SK-N-SH (cell line): Measurements from ENCODE around the gene MAPK9. TPM values are rescaled to one million over a fixed set of nuclear protein-coding genes. Genes with fewer than 3 reads are reported as not detected.

ENCODE experiments used
- CTCF ChIA-PET: fragments of 300-600, 350-600 bp; formaldehyde crosslinking; extraction: SDS; loops from one replicate; lab custom pipeline; 2021; lab: Yijun Ruan, JAX
- POLR2A ChIA-PET: fragments of 350-600 bp; sonication (Branson Sonifier 250); formaldehyde crosslinking; extraction: SDS; loops from one replicate; lab custom pipeline; 2020; ENCODE audit warnings: antibody characterized with exemption, inconsistent platforms; lab: Yijun Ruan, JAX
- DNase-seq: peaks from one replicate; pipeline ENCODE4 v3.0.0; 2012
- H2AFZ ChIP-seq: fragments of 200-600 bp; sonication (generic); 2 replicates; pipeline ENCODE4 v1.8.1; 2016; ENCODE audit warnings: antibody characterized with exemption, mild to moderate bottlenecking, low read depth
- H3F3A ChIP-seq: fragments of 200-600 bp; sonication (generic); replicated peaks from 2 replicates; pipeline ENCODE3; 2016; ENCODE audit warnings: antibody characterized with exemption, mild to moderate bottlenecking; ENCODE audit not compliant: insufficient read depth
- H3K27ac ChIP-seq, 2 experiments: fragments of 200-500 bp in 1 of 2; fragments of 200-600 bp in 1 of 2; sonication (Bioruptor generic) in 1 of 2; sonication (generic), shearing (Covaris generic) in 1 of 2; 2 replicates each; pipeline versions ENCODE4 v1.5.1 to v1.6.1; 2014 to 2016; ENCODE audit warnings: low read depth in 2 of 2, inconsistent platforms in 1 of 2, low read length in 1 of 2, mild to moderate bottlenecking in 1 of 2, mixed read lengths in 1 of 2
- H3K27me3 ChIP-seq: fragments of 200-600 bp; sonication (generic), shearing (Covaris generic); 2 replicates; pipeline ENCODE4 v1.6.1; 2016; ENCODE audit warnings: mixed run types; ENCODE audit not compliant: insufficient read depth
- H3K36me3 ChIP-seq, 2 experiments: fragments of 200-500 bp in 1 of 2; fragments of 200-600 bp in 1 of 2; sonication (Bioruptor generic) in 1 of 2; sonication (generic) in 1 of 2; replicated peaks in 1 of 2; 2 replicates each; pipeline versions ENCODE3 to v1.5.1; 2014 to 2016; ENCODE audit warnings: low read length in 1 of 2, mild to moderate bottlenecking in 1 of 2; ENCODE audit not compliant: insufficient read depth in 2 of 2, control insufficient read depth in 1 of 2
- H3K4me1 ChIP-seq, 2 experiments: fragments of 200-500 bp in 1 of 2; fragments of 200-600 bp in 1 of 2; sonication (Bioruptor generic) in 1 of 2; sonication (generic), shearing (Covaris generic) in 1 of 2; 2 replicates each; pipeline versions ENCODE4 v1.5.1 to v1.6.1; 2014 to 2016; ENCODE audit warnings: low read depth in 1 of 2, low read length in 1 of 2, mixed run types in 1 of 2; ENCODE audit not compliant: insufficient read depth in 2 of 2, control insufficient read depth in 1 of 2
- H3K4me2 ChIP-seq: fragments of 200-600 bp; sonication (generic), shearing (Covaris generic); 2 replicates; pipeline ENCODE4 v1.6.1; 2017; ENCODE audit warnings: mixed run types
- H3K4me3 ChIP-seq, 2 experiments: fragments of 200-500 bp in 1 of 2; fragments of 200-600 bp in 1 of 2; sonication (Bioruptor generic) in 1 of 2; sonication (generic), shearing (Covaris generic) in 1 of 2; 2 replicates each; pipeline versions ENCODE4 v1.5.1 to v1.8.1; 2014 to 2016; ENCODE audit warnings: low read depth in 2 of 2, inconsistent platforms in 1 of 2, low read length in 1 of 2, mild to moderate bottlenecking in 1 of 2, mixed read lengths in 1 of 2, moderate library complexity in 1 of 2
- H3K79me2 ChIP-seq: fragments of 200-600 bp; sonication (generic); 2 replicates; pipeline ENCODE4 v1.8.1; 2017; ENCODE audit warnings: mild to moderate bottlenecking; ENCODE audit not compliant: insufficient read depth
- H3K9ac ChIP-seq: fragments of 200-600 bp; sonication (generic); 2 replicates; pipeline ENCODE4 v1.6.1; 2017; ENCODE audit warnings: mixed run types
- H3K9me2 ChIP-seq: fragments of 200-600 bp; sonication (generic); 2 replicates; pipeline ENCODE4 v1.6.1; 2017; ENCODE audit warnings: mixed run types
- H3K9me3 ChIP-seq: fragments of 200-600 bp; sonication (generic); 2 replicates; pipeline ENCODE4 v1.6.1; 2017; ENCODE audit warnings: mixed run types, mild to moderate bottlenecking, moderate library complexity
- H4K20me1 ChIP-seq: fragments of 200-600 bp; sonication (generic); 2 replicates; pipeline ENCODE4 v1.6.1; 2017; ENCODE audit warnings: mild to moderate bottlenecking, mixed run types; ENCODE audit not compliant: insufficient read depth
- CHD2 ChIP-seq: fragments of 150-350 bp; IDR thresholded peaks from 2 replicates; pipeline ENCODE4 v1.6.1; 2018; ENCODE audit warnings: low read length; ENCODE audit not compliant: partially characterized antibody
- EP300 ChIP-seq, 2 experiments: IDR thresholded peaks; 2 replicates each; pipeline versions ENCODE4 v1.4.0 to v1.6.1; 2012; ENCODE audit warnings: borderline replicate concordance in 1 of 2, low read depth in 1 of 2, low read length in 1 of 2
- FOSL2 ChIP-seq: IDR thresholded peaks from 2 replicates; pipeline ENCODE4 v1.4.0; 2012; ENCODE audit warnings: low read depth, mild to moderate bottlenecking, moderate library complexity, borderline replicate concordance
- GATA2 ChIP-seq: sonication (generic); formaldehyde crosslinking; IDR thresholded peaks from 2 replicates; pipeline ENCODE4 v1.5.0; 2020; ENCODE audit warnings: mild to moderate bottlenecking, missing genetic modification reagents
- IRF3 ChIP-seq: fragments of 150-350 bp; IDR thresholded peaks from 2 replicates; pipeline ENCODE4 v1.6.1; 2016; ENCODE audit warnings: mild to moderate bottlenecking, low read depth, low read length
- JUND ChIP-seq: IDR thresholded peaks from 2 replicates; pipeline ENCODE4 v1.4.0; 2012
- MAX ChIP-seq: IDR thresholded peaks from 2 replicates; pipeline ENCODE4 v1.4.0; 2012; ENCODE audit warnings: low read depth
- MEF2A ChIP-seq: IDR thresholded peaks from 2 replicates; pipeline ENCODE4 v1.4.0; 2012; ENCODE audit warnings: low read depth, borderline replicate concordance
- NFIC ChIP-seq: IDR thresholded peaks from 2 replicates; pipeline ENCODE4 v1.4.0; 2012; ENCODE audit warnings: borderline replicate concordance
- PBX3 ChIP-seq: IDR thresholded peaks from 2 replicates; pipeline ENCODE4; 2012
- REST ChIP-seq: IDR thresholded peaks from 2 replicates; pipeline ENCODE4 v1.6.1; 2012; ENCODE audit warnings: mild to moderate bottlenecking, low read depth, low read length, moderate library complexity
- SIN3A ChIP-seq: IDR thresholded peaks from 2 replicates; pipeline ENCODE4 v1.6.1; 2012; ENCODE audit warnings: low read depth, mild to moderate bottlenecking, low read length, moderate library complexity, borderline replicate concordance
- TCF12 ChIP-seq: IDR thresholded peaks from 2 replicates; pipeline ENCODE4 v1.4.0; 2012
- TEAD4 ChIP-seq: IDR thresholded peaks from 2 replicates; pipeline ENCODE4 v1.4.0; 2012; ENCODE audit warnings: mild to moderate bottlenecking, borderline replicate concordance; ENCODE audit not compliant: insufficient read depth
- USF1 ChIP-seq: IDR thresholded peaks from 2 replicates; pipeline ENCODE4 v1.4.0; 2012; ENCODE audit warnings: low read depth, borderline replicate concordance
- USF2 ChIP-seq: fragments of 150-350 bp; IDR thresholded peaks from 2 replicates; pipeline ENCODE4 v1.6.1; 2017; ENCODE audit warnings: antibody characterized with exemption, low read length, low read depth, borderline replicate concordance
- WGBS: methylation state at CpG from one replicate; pipeline ENCODE4 v1.1.6; 2017; ENCODE audit warnings: low lambda C conversion rate; 5-methylcytosine and 5-hydroxymethylcytosine counted together
- polyA plus RNA-seq, 3 experiments: library from polyadenylated mRNA; depleted of rRNA; stranded (reverse); fragments of >200 nt; gene quantifications; 2 replicates each; pipeline ENCODE4 v1.2.3, GENCODE V29; 2012

MAPK9 gene
- polyA plus RNA-seq, 1 of the 3 experiments (the other 2 are of a cell fraction) = 23.9 TPM

GRCh38 chr5:180330810-180331646, 39.1 kb upstream of the MAPK9 start:
- Histone ChIP-seq H3K9me2 (no peaks in the 10 kb centered on the region), H3F3A (peaks cover 23% of the 10 kb centered on the region), H3K9me3 (no peaks in the 10 kb centered on the region), H3K4me2 (peak overlapping the region; percentile 25), H3K4me3 (no peak overlapping the region), H3K4me1 (peaks cover 6 to 12% of the 10 kb centered on the region in 2 experiments; a peak in 2 of 4 replicates), H3K79me2 (no peaks in the 10 kb centered on the region), H3K36me3 (no peaks in the 10 kb centered on the region), H3K27me3 (no peaks in the 10 kb centered on the region), H4K20me1 (no peaks in the 10 kb centered on the region), H3K9ac (peak overlapping the region; percentile 29; the same call in 1 of the 2 replicates), H3K27ac (peak overlapping the region in 1 of 2 experiments; percentile 76; a peak in 2 of 4 replicates), H2AFZ (peak overlapping the region; percentile 60)
- ChIA-PET CTCF (interaction anchor here (1.0 to 11.1 kb wide), 4 partner anchors 16 to 204 kb away, joined by 3 to 171 read pairs (median 45); partner anchors contain the start of gene MAPK9), POLR2A (no interaction called here)
- 25% methylated on average over 16 of the region's 16 CpGs for WGBS
- DNase-seq = no peak
- TF ChIP-seq SIN3A = no peak
- no peak for TF ChIP-seq TEAD4
- TF ChIP-seq IRF3 = no peak
- no peak for TF ChIP-seq GATA2 (CRISPR knock-in tag)
- TF ChIP-seq REST = no peak
- TF ChIP-seq NFIC = peak; percentile 56; the same call in 1 of the 2 replicates
- TF ChIP-seq TCF12 = peak; percentile 15; the same call in 1 of the 2 replicates
- TF ChIP-seq USF1 = no peak
- peak; percentile 39; the same call in 1 of the 2 replicates for TF ChIP-seq FOSL2
- 0 out of 4 replicates have a peak, but pooled peaks of 1 of the 2 experiments have one; percentile 5 for TF ChIP-seq EP300 (IDR thresholded peaks at IDR 0.05; ENCODE audit: borderline replicate concordance in 1 of 2, low read depth in 1 of 2, low read length in 1 of 2)
- no peak for TF ChIP-seq MAX
- peak; percentile 28; the same call in 1 of the 2 replicates for TF ChIP-seq JUND
- TF ChIP-seq CHD2 = no peak
- TF ChIP-seq MEF2A = no peak
- TF ChIP-seq PBX3 = peak; percentile 45
- no peak for TF ChIP-seq USF2
